GM21576 (cell line): ENCODE data around the gene AHRR.

ENCODE experiments used
- ATAC-seq: cut with Tn5 transposase; IDR thresholded peaks from one replicate; pipeline ENCODE4 v1.9.1; 2021; ENCODE audit warnings: mild to moderate bottlenecking, moderate library complexity; ENCODE audit not compliant: unreplicated experiment

Gene AHRR

DNA sequence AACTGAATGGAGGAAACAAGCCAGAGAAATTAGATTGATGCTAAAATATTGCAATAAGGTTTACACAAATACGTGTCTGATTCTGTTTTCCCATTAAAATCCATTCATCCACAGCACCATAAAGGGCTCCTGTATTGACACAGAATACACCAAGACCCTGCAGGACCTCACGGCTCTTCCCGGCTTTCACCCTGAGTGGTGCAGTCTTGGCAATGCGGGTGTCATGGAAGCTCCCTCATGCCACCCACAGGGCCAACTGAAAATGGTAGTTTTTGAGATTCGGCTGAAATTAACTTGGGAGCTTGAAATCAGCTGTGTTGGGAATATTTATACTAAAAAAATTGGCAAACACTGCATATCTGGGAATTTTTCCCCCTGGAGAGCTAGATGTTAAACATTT, 104.2 kb downstream of the AHRR start:
- no peak for ATAC-seq

DNA sequence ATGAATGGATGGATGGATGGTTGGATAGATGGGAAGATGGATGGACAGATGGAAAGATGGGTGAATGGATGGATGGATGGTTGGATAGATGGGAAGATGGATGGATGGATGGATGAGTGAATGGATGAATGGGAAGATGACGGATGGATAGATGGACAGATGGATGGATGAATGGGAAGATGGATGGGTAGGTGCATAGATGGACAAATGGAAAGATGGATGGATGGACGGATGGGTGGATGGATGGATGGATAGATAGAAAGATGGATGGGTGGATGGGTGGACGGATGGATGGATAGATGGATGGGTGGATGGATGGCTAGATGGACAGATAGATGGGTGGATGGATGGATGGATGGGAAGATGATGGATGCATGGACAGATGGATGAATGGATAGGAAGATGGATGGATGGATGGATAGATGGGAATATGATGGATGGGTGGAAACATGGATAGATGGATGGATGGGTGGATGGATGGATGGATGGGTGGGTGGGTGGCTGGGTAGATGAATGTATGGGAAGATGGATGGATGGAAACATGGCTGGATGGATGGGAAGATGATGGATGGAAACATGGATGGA, 105.0 kb downstream of the AHRR start:
- ATAC-seq, result no peak

DNA sequence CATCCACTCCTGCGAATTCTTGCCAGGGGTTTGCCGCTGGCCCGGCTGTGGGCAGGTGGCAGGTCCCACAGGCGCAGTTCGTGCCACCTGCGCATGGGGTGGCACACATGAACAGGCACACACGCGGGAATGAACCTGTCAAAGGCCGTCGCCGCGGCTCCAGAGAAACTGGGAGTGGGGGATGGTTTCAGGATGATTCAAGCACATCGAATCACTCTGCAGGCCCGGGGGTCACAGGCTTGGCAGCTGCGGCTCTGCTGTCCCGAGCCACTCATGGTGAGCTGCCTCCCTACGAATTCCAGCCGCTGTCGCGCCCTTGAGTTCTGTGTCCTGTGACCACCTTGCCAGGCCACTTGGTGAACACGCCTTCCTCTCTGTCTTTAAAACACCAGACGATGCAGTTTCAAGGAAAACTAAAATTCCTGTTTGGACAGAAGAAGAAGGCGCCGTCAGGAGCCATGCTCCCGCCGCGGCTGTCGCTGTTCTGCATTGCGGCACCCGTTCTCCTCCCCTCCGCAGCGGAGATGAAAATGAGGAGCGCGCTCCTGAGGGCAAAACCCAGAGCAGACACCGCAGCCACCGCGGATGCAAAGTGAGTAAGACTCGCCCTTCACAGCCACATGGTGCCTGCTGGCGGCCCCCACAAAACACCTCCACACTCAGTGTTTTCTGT, 106.0 kb downstream of the AHRR start:
- ATAC-seq, result no peak

DNA sequence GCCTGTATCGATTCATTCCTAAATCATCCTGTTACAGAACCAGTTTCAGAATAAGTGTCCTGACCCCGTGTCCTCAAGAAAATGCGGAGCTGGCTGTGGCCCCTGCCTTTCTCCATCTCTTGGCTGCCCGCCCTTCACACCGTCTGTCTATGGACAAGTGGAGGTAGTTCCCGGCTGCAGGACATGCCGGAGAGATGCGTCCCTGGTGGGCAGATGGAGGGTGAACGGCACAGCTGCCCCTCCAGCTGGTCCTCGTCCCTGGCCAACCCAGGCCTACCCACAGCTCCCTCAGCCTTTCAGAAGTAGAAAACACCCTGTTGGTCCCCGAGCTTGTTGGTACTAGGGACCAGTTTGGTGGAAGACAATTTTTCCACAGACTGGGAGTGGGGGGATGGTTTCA, 106.7 kb downstream of the AHRR start:
- no peak for ATAC-seq

DNA sequence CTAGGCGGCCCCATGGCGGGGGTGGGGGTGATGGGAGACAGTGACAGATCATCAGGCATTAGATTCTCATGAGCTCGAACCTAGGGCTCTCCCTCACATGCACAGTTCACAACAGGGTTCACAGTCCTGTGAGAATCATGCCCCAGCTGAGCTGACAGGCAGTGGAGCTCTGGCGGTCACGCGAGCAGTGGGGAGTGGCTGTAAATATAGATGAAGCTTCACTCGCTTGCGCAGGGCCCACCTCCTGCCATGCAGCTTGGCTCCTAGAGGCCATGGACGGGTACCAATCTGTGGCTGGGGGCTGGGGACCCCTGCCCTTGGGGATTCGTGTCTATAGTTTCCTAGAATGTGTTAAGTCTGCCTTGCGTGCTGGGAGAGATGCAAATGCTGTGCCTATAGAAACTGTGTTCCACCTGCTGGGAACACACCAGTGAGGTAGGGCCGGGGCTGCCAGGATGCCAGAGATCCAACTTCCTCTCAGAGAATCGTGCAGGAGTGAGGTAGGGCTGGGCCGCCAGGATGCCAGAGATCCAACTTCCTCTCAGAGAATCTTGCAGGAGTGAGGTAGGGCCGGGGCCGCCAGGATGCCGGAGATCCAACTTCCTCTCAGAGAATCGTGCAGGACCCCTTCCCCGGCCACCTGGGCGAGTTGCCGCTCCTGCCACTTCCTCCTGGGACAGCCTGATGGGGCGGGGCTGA, 107.4 kb downstream of the AHRR start:
- no peak for ATAC-seq

DNA sequence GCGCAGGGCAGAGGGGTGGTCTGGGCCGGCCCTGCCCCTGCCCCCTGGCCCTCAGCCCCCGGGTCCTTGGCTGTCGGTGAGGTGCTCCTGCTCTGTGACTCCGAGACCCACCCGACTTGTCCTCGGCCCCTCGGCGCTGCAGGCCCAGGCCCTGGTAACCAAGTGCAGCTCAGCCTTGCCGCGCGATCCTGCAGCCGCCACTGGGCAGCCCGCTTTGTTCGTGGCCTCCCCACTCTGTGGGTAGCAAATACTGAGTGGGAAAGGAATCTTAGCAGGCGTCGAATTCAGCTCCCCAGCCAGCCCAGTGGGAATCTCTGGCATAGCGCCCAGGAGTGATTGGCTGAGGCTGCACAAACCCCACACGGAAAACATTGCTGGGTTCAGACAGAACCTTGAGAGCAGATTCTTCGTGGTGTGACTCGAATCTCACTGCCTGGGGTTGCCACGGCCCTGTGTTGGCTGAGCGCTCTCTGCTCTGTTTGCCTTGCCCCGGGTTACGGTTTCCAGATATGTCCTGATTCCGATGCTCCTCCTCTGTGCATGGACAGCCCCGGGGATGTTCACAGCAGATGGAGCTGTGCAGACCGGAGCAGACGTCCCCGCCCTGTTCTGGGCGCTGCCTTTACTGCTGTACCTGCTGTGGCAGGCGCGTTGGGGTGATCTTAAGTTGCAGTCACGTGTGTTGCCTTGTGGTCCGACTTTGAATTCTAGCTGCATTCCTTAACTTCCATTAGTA, 108.1 kb downstream of the AHRR start:
- ATAC-seq, result no peak

DNA sequence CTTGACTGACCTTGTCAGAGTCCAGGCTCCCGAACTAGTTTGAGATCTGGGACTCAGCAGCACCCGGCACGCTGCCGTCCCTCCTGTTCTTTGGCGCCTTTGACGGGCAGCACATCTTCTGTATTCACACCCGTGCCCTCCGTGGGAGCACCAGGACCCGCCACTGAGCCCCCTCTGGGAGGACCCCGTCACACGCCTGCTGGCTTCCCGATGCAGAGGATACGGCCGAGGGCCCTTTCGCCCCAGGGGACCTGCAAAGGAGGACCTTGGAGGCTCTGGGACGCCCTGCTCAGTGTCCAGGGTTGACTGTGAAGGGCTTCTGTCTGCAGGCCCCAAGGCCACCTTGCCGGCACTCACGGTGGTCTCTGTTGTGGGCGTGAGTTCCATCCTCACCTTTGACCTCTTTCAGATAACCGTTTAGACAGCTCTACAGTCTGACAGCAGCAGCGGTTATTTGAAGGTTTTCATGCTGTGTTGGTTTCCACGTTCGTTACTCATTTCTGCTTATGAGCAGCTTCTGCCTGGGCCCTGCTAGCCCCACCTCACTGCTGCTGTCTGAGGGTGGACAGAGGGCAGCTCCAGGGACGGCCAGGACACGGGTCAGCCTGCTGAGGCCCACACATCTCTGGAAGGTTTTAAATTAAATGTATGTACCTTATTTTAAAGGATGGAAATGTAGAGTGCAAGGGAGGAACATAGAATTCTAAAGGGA, 108.9 kb downstream of the AHRR start:
- ATAC-seq, result peak; percentile 9

DNA sequence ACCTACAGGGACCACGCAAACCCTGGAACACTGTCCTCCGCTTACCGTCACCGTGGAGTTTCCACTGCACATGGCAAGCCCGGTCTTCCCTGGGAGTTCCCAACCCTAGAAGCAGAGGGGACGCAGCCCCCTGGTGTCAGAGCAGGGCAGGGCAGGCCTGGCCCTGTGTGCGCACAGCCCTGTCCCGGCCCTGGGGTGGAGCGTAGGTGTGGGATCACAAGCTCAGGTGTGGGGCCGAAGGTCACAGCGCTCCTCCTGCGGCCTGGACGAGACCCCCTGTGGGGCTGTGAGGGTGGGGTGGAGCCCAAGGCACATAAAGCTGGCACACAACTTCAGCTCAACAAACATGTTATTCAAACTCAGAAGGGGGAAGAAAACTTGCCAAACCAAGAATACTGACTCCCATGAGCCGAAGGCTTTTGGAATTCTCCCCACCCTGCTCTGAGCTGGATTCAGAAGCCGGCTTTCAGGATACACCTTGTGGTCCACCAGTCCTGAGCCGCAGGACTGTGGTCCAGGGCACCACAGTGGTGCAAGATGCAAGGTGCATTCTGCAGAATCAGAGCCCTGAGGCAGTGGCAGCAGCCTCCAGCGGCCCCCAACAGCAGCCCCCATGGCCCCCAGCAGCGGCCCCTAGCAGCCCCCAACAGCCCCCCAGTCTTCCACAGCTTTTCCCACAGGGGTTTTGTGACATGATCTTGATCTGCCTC, 109.6 kb downstream of the AHRR start:
- peak; percentile 72 for ATAC-seq

DNA sequence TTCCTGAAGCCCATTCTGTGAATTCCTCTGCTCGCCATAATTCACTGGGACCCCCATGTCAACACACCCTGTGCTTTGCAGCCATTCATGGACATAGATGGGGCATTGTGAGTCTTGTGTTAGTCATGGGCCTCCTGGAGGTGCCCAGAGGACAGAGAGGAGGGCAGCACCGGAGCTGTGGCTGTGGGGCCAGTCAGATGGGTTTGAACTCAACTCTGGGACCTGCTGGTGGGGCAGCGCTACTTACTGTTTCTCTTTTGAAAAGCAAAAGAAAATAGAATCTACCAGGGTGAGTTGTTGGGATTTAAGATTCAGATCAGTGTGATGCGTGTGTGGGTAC, 110.2 kb downstream of the AHRR start:
- no peak for ATAC-seq

DNA sequence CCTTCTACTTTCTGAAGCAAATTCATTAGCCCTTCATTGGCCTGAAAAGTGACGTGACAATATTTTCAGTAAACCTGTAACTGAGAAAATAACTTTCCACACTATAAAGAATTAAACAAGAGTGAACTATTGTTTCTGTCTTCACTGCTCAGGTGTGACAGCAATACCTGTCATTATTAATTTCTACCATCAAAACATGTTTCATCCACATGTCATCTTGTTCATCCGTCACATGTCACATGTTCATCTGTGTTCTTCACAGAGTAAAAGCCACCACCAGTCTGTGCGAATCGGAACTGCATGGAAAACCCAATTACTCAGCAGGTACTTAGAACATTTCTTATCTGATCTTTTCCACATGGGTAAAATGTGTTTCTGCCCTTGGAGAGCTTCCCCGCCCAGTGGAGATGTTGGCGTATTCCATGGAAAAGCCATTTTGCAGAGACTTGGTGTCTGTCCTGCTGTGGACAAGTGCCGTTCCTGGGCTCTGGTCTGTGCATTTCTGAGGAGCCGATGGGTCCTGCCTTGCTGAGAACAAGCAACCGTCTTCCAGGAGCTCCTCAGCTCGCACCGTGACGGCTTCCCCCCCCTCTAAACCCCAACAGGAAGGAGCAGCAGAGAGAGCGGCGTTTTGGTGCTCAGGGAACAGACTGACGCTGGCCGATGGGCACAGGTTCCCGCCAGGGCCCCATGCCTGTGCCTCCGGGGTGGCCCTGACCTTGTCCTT, 110.8 kb downstream of the AHRR start:
- ATAC-seq, result no peak

DNA sequence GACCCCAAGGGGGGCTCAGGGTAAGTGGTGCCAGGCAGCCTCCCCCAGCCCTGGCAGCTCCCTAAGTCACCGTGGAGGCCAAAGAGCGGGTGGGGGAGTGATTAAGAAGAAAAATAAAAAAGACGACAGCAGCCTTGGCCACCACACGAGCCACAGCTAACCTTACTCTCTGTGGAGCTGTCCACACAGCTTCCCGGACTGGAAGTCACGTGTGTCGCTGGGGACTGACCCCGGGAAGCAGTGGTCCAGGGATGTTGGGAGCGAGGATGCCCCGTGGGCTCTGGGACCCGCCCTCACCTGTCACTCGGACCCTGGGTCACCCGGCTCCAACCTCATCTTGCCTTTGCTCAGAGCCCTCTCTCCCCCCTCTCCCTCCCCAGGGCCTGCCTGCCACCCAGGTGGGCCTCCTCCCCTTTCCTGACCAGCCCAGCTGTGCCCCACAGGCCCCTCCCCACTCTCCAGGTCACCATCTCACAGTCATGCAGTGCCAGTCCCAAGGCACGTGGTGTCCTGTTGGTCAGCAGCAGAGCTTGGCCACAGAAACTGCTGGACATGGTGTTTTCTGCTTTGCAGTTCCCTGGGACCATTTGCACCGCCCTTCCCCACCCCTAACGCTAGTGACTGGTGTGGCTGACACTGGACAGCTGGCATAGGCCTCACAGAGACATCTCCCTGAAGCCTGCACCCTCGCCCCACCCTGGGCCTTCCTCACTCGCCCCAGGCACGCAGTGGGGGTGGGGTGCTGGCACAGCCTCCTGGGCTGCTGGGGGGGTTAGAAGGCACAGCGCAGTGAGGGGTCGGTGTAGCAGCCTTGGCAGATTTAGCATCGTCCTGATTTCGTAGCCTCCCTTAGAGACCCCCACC, 111.6 kb downstream of the AHRR start:
- ATAC-seq, result no peak

DNA sequence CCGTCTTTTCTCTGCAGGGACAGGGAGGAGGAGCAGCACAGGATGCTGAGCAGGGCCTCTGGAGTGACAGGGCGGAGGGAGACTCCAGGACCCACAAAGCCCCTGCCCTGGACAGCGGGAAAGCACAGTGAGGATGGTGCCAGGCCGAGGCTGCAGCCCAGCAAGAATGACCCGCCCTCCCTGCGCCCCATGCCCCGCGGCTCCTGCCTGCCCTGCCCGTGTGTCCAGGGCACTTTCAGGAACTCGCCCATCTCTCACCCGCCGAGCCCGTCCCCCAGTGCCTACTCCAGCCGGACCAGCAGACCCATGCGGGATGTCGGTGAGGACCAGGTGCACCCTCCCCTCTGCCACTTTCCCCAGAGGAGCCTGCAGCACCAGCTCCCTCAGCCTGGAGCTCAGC, 112.3 kb downstream of the AHRR start:
- ATAC-seq, result no peak

DNA sequence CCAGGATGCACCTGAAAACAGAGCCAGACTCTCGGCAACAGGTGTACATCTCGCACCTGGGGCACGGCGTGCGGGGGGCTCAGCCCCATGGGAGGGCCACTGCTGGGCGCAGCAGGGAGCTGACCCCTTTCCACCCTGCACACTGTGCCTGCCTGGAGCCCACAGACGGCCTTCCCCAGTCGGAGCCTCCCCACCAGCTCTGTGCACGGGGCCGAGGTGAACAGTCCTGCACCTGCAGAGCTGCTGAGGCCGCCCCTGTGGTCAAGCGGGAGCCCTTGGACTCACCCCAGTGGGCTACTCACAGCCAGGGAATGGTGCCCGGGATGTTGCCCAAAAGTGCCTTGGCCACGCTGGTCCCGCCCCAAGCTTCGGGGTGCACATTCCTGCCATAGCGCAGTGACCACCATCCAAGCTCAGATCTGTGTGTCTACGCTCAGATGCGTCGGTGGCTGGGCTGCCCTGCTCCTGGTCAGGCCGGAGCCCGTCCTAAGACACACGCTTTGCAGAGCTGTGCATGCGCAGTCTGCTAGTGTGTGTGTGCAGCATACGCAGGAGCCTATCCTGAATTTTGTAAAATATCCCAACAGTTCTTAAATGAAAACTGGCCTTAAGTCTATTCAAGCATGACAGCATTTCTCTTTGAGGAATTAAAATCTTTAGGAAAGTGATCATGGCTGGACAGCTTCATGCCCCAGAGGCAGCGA, 113.1 kb downstream of the AHRR start:
- no peak for ATAC-seq

DNA sequence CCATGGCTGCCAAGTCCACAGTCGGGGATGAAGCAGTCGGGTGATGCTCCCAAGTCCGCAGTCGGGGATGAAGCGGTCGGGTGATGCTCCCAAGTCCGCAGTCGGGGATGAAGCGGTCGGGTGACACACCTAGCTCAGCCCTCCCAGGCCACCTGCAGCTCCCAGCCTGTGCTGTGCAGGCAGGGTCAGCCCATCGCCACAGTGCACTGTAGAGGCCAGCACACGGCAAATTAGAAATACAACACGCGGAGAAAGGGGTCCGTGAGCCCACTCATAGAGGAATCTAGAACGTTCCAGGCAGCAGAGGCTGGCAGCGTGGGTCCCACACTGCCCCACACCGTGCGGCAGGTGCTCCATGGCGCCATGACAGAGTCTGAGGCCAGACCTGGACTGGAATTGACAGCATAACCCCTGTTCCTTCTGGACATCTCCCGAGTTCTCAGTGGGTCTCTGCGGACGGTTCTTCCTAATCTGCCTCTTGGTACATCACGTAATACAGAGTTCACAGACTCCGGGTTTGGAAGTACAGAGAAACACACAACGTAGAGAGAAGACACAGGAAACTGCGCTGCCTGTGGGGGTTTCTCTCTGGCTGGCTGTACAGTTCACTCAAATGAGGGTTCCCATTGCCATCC, 113.8 kb downstream of the AHRR start:
- no peak for ATAC-seq

DNA sequence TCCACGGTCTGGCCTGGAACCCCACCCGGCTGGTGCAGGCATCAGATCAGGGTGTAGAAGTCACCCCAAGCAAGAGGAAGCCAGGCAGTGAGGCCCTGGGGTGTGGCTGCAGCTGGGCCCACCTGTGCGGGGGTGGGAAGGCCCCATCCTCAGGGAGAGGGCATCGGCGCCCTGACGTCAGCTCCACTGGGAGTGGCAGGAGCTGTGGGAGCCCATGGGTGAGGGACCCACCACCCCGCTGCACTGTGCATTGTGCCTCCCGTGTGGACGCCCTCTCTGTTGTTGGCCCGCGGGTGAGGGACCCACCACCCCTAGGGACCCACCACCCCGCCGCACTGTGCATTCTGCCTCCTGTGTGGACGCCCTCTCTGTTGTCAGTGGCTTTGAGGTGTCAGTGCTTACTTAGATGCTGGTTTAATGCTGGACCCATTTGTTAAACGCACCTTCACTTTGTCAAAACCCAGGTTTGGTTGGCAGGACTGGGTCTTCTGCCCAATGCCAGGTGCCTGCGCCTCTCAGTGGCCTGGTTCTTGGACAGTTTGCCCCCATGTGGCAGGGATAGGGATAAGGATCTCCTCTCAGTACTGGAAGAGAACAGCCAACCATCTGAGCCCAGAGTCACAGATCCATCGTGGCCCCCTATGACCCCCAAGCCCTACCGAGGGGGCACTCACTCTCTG, 114.6 kb downstream of the AHRR start:
- no peak for ATAC-seq

DNA sequence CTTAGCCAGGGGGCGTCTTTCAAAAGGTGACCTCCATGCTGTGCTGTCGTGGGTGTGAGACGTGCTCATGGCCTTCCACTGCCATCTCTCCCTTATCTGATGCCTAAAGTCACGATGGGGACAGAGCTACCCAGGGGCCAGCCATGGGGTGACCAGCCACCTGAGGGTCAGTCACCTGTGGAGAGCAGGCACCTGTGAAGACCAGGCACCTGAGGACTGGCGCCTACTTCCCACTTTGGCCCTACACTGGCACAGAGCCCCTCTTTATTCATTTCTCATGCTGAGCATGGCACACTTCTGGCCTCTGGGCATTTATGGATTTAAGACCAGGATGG, 115.1 kb downstream of the AHRR start:
- ATAC-seq, result no peak

DNA sequence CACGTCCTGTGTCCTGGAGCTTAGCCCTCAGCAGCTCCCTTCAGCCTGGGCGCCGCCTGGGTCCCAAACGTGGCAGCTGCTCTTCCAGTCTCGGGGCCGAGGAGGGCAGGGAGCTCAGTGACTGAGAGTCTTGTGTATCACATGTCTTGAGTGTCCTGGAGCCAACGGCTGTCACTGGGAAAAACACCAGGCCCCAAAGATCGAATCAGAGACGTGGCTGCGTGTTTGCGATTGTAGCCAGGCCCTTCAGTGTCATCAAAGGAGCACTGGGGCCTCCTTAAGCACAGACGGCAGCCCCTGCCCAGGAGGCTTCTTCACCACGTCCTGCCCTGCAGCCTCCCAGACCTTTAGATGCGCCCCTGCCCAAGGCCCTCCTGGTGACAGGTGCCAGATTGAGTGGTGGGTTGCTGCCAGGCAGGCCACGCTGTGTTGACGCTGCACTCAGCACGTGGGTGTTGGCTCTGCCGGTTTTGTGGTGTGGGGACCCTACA, 115.8 kb downstream of the AHRR start:
- no peak for ATAC-seq
